IPS-NIHi7 (cell line): ENCODE data around the gene STARD3NL.
"Not testable (repeated sequence)": the region's sequence is repeated elsewhere in the genome, so short reads cannot be mapped to it uniquely, and the experiment has no call there.

Source experiments
- DNase-seq: peaks from one replicate; pipeline ENCODE4 v3.0.0; 2012; ENCODE audit warnings: mixed read lengths; ENCODE audit errors: extremely low spot score

Gene STARD3NL, protein sequence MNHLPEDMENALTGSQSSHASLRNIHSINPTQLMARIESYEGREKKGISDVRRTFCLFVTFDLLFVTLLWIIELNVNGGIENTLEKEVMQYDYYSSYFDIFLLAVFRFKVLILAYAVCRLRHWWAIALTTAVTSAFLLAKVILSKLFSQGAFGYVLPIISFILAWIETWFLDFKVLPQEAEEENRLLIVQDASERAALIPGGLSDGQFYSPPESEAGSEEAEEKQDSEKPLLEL

DNA sequence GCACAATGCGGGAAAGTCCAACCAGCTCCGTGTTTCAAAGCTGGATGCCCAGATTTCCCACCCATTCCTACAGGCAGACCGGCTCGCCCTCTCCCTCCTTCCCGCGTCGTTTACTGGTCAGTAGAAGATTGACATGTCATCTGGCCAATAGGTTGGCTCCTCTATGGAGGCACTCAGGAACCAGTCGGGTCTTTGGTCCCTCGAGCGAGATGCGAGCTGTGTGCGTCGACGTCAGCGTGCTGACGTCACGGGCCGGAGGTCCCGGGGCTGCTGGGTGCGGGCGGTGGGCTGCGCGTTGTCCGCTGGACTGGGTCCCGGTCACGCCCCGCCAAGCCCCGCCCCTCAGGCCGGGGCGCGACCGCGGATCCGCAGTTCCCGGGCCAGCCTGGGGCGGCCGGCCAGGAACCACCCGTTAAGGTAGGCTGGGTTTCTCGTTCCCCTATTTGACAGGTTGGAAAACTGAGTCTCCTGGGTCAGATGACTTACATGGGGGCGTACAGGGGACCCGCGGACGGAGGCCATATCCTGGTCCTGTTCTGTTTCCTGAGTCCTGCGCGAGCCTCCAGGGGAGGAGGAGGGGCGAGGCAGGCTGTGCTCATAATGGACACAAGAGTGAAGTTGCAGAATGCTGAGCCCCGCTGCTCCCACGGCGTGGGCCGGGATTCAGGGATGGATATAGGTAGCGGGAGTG is at the start of gene STARD3NL:
Gene STARD3NL (plus strand): TSS at position 242 of the 691 bp plus-strand sequence. CDS start 29,260 bp downstream, outside the sequence.
- DNase-seq = peak; percentile 98

- no peak for DNase-seq
Observed at GRCh38 chr7:38129162-38129561, 48.9 kb upstream of the STARD3NL start.

DNA sequence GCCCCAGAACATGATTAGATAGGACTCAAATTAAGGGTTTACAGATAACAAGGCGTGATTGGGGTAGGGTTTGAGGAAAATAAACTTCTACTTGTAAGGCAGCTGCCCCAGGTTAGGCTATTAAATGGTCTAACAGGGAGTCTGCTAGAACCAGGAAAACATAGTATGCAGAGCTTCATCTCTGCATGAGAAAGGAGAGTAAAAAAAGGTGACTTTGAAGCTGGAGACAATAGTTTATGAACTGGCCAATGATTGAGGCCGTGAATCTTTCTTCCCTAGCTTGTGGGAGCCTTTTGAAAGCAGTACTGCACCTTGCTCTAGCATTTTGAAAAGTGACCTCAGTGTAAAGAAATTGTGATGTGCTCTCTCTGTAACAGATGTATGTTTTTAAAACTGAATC is 48.5 kb upstream of the STARD3NL start:
- DNase-seq = no peak

GRCh38 chr7:38138171-38138570 is 39.9 kb upstream of the STARD3NL start:
- no peak for DNase-seq

GRCh38 chr7:38141187-38141586 is 36.9 kb upstream of the STARD3NL start:
- no peak for DNase-seq

DNA sequence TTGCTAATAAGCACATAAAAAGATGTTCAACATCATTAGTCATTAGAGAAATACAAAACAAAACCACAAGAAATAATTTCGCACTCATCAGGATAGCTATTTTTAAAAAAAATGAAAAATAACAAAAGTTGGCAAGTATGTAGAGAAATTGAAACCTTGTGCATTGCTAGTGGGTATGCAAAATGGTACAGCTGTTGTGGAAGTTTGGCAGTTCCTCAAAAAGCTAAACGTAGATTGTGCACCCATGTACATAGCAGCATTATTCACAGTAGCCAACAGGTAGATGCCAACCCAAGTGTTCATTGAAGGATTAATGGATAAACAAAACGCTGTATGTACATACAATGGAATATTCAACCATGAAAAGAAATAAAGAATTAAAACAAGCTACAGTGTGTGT is 35.3 kb upstream of the STARD3NL start:
- DNase-seq = no peak

- no peak for DNase-seq
Observed at GRCh38 chr7:38147005-38147404, 31.0 kb upstream of the STARD3NL start.

GRCh38 chr7:38151556-38151955 is 26.5 kb upstream of the STARD3NL start:
- DNase-seq = no peak

GRCh38 chr7:38153515-38153914 is 24.5 kb upstream of the STARD3NL start:
- no peak for DNase-seq

- DNase-seq = no peak
Observed at GRCh38 chr7:38154278-38154677, 23.8 kb upstream of the STARD3NL start.

DNA sequence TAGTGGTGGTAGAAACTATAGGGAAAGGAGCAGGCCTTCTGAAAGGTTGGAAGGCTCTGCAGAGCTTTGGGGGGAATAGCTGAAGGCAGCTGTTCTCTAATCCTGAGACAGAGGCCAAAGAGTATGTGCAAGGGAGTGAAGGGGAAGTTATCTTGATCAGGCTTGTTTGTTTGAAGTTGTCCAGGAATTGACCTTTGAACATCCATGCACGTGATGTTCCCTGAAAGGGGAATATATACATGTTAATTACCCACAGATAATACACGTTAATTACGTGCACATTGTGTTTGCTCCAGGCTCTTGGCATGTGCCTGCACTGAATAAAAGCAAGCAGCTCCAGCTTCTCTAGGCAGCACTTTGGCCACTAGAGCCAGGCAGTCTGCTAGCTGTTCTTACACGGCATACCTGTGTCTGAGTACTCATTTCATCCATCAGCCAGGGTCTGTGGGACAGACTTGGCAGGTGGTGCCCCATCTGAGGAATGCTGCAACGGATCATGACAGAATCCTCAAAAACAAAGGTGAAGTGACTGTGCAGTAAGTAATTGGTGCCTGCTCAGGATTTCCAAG is 18.0 kb upstream of the STARD3NL start:
- DNase-seq = no peak

- no peak for DNase-seq
Observed at GRCh38 chr7:38162036-38162435, 16.0 kb upstream of the STARD3NL start.

- no peak for DNase-seq
Observed at GRCh38 chr7:38163671-38164070, 14.4 kb upstream of the STARD3NL start.

DNA sequence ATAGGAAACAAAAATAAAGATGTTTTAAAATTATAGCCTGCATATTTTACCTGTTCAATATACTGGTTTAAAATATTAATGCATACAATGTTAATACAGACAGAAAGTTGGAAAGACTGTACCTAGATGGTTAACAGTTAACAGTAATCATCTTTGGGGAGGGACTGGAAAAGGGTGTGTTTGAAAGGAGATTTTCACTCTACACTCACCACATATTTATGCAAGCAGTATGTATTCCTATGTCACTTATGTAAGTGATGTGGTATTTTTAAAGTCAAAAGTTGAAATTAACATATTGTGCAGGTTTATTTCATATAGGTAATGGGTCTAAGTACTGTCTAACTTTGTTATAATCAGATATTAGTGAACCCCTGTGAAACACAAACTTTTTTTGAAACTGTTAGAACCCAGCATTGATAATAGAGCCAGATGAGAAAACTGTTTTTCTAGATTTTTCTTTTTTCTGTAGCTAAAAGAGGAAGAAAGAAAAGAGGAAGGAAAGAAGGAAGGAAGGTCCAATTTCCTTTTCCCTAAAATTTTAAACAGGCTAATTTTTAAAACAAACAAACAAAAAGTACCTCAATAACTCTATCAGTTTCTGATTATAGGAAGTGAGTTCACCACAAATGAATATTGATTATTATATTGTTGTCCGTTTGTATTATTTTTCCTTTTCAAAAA is 9.0 kb upstream of the STARD3NL start:
- no peak for DNase-seq

GRCh38 chr7:38169847-38170246 is 8.2 kb upstream of the STARD3NL start:
- DNase-seq = peak; percentile 18

DNA sequence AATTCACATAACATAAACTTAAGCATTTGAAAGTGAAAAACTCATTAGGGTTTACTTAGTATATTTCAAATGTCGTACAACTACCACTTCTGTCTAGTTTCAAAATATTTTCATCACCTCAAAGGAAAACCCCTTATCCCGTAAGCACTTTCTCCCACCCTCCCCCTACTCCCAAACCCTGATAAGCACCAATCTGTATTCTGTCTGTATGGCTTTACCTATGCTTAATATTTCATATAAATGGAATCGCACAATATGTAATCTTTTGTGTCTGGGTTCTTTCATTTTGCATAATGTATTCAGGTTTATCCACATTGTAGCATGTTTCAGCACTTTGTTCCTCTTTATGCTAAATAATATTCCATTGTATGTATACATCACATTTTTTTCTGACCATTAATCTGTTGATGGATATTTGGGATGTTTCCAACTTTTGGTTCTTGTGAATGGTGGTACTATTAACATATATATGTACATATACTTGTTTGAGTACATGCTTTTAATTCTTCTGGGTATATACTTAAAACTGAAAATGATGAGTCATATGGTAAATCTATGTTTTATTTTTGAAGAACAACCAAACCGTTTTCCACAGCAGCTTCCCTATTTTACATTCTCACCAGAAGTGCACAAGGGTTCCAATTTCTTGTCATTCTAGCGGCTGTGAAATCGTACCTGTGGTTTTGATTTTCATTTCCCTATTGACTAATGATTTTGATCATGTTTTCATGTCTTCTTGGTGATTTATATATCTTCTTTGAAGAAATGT is 6.2 kb upstream of the STARD3NL start:
- no peak for DNase-seq

DNA sequence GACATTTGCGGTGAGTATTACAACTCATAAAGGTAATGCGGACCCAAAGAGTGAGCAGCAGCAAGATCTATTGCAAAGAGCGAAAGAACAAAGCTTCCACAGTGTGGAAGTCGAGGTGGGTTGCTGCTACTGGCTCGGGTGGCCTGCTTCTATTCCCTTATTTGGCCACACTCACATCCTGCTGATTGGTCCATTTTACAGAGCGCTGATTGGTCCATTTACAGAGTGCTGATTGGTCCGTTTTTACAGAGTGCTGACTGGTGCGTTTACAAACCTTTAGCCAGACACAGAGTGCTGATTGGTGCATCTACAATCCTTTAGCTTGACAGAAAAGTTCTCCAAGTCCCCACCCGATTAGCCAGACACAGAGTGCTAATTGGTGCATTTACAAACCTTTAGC is 2.5 kb upstream of the STARD3NL start:
- DNase-seq = not testable (repeated sequence)

DNA sequence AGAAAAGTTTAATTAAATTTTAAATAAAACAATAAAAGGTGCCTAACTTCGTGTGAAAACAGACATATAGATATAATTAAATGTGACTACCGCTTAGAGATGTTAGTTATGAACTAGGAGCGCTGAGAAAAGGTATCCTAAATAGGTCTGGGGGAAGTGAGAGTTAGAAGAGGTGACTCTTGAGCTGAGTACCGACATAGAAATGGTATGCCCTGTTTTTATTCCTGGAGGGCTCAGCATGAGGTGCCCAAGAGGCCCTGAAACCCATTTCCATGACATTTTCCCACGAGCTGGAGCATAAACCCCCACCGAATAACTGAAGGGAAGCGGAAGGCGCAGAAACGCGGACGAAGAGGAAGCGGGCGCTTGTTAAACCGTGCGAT is 433 bp upstream of the STARD3NL start:
- DNase-seq = no peak

DNA sequence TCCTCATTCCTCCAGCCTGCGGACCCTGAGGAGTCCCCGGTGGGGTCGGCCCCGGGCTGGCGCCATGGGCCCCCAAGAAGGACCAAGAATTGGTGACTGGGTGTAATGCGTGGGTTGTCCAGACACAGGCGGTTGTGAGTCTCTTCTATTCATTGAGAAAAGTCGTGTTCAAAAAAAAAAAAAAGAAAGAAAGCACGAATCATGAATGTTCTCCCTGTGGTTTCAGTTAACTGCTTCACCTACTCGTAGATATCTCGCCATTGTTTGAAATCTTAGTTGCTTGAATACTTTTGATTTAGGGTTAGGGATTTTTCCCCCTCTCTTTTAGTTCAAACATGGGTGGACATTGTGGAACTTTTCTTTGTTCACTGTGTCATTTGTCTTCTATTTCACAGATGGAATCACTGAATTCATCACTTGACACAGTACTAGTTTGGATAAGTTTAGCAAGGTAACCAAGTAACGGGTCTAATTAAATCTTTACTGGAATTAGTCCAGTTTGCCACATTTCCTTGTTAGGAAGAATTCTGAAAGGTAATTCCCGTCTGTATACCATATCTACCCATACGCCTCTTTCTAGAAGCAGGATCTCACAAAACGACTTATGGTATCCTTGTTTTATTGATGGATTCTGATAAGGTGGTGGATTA is 775 bp downstream of the STARD3NL start:
- DNase-seq = no peak

GRCh38 chr7:38179776-38180226 is 1.8 kb downstream of the STARD3NL start:
- no peak for DNase-seq

GRCh38 chr7:38181111-38181510 is 3.1 kb downstream of the STARD3NL start:
- no peak for DNase-seq
